ENCODE data around the gene AGMAT. TPM values are rescaled to one million over a fixed set of nuclear protein-coding genes. Genes with fewer than 3 reads are reported as not detected.
A peak's percentile ranks its signal among the peaks of the same experiment; 100 is the strongest.

AGMAT gene
- total and polyA plus RNA-seq, 11 donors = 0.08 to 0.53 (median 0.22) TPM; not detected in 6

DNA sequence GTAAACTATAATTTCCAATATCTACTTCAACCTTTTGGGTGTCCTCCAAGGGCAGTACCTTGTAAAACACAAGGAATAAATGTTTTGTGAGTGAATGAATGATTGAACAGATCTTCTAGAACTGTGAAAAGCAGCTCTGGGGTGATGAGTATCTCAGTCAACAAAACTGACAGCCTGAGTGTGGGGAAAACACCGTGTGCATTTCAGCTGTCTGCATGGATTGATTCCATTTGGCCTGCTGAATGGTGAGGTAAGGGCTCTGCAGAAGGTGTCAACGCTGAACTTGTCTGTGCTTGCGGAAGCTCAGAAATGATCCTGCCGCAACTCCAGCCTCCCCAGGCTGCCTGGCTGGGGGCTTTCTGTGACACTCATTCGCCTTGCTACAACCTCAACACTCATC is 7.4 kb upstream of the AGMAT start:
- Histone ChIP-seq H3K27ac (no peak overlapping the region), H3K4me1 (peaks cover 0 to 10% (median 0%) of the 10 kb centered on the region in 12 donors), H3K36me3 (no peaks in the 10 kb centered on the region), H3K9me3 (no peaks in the 10 kb centered on the region), H3K27me3 (no peaks in the 10 kb centered on the region), H3K4me3 (no peak overlapping the region)
- ATAC-seq (no peak), DNase-seq (no peak)
- intact Hi-C loops (cut with DNase I) = loop anchor here in 4 of 10 donors (10.0 kb wide), 3 partner anchors 143 to 163 kb away; partner anchors contain the start of genes TMEM82 (in 2 of the 4), FBLIM1 (in 1 of the 4) and SLC25A34 (in 1 of the 4)
- 65 to 73% (median 70%) methylated on average over 5 of the region's 5 CpGs for WGBS, 4 donors
- TF ChIP-seq, protein P1, sequence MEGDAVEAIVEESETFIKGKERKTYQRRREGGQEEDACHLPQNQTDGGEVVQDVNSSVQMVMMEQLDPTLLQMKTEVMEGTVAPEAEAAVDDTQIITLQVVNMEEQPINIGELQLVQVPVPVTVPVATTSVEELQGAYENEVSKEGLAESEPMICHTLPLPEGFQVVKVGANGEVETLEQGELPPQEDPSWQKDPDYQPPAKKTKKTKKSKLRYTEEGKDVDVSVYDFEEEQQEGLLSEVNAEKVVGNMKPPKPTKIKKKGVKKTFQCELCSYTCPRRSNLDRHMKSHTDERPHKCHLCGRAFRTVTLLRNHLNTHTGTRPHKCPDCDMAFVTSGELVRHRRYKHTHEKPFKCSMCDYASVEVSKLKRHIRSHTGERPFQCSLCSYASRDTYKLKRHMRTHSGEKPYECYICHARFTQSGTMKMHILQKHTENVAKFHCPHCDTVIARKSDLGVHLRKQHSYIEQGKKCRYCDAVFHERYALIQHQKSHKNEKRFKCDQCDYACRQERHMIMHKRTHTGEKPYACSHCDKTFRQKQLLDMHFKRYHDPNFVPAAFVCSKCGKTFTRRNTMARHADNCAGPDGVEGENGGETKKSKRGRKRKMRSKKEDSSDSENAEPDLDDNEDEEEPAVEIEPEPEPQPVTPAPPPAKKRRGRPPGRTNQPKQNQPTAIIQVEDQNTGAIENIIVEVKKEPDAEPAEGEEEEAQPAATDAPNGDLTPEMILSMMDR (IDR thresholded peaks at IDR 0.05) = no peak
- no peak for TF ChIP-seq POLR2A (IDR thresholded peaks at IDR 0.05)

DNA sequence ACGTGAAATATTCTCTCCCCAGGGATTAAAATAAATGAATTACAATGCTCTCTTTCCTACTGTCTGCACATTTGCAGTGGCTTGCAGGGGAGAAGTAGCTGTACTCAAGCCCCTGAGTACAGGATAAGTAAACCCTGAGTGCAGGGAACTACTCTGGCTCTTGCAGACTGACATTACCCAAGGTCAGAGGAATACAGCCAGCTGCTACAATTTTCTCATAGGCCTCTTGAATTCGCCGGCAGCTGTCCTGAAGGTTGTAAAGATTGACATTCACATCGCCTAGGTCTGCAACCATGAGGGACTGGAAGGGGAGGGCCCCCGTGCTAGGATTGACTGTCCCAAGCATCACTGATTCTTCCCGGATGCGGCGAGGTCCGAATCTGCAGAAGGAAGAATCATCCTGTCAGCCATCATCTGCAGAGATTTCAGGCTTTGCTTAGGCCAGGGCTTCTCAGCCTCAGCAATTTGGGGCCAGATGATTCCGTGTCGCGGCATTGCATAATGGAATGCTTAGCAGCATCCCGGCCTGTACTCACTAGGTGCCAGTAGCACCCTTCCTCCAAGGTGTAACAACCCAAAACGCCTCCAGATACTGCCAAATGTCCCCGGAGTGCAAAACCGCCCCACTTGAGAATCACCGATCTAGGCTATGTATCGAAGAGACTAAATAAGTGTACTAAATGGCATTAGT is 1.7 kb downstream of the AGMAT start:
- no peak overlapping the region for H3K27ac ChIP-seq
- no peak for DNase-seq
- intact Hi-C loops (cut with DNase I) = no loop called here
- peaks cover 0 to 36% (median 5%) of the 10 kb centered on the region in 12 donors for H3K4me1 ChIP-seq
- H3K9me3 ChIP-seq = no peaks in the 10 kb centered on the region
- TF ChIP-seq, protein P1 (IDR thresholded peaks at IDR 0.05) = no peak
- TF ChIP-seq POLR2A (IDR thresholded peaks at IDR 0.05) = no peak
- no peak overlapping the region for H3K4me3 ChIP-seq
- WGBS, 4 donors = 82 to 87% (median 86%) methylated on average over 18 of the region's 18 CpGs
- ATAC-seq = no peak
- peaks cover 0 to 17% (median 0%) of the 10 kb centered on the region in 9 donors for H3K27me3 ChIP-seq
- no peaks in the 10 kb centered on the region for H3K36me3 ChIP-seq

DNA sequence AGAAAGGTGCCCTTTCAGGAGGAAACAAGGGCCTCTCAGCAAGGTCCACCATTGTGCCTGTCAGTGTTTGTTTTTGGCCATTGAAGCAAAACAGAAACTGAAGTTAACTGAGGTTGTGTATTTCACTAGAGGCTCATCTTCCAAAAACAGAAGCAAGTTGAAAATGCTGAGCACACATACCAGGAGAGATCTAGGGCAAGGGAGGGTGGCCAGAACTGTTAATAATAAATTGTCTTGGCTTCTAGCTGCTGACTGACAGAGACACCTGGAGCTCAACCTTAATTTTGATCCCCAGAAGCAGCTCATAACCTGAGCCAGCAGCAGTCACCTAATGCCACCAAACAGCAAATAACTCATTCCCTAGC is 5.2 kb downstream of the AGMAT start:
- no peak for DNase-seq
- peak in 1 of 4 donors; percentile 45 for ATAC-seq
- Histone ChIP-seq H3K36me3 (no peaks in the 10 kb centered on the region), H3K27me3 (peaks cover 0 to 13% (median 0%) of the 10 kb centered on the region in 9 donors), H3K4me3 (no peak overlapping the region), H3K9me3 (no peaks in the 10 kb centered on the region), H3K4me1 (peaks cover 0 to 38% (median 4%) of the 10 kb centered on the region in 12 donors), H3K27ac (peak overlapping the region in 1 of 12 donors; percentile 89)
- TF ChIP-seq, protein P1 (IDR thresholded peaks at IDR 0.05) = no peak
- TF ChIP-seq POLR2A (IDR thresholded peaks at IDR 0.05) = no peak
- intact Hi-C loops (cut with DNase I) = loop anchor here in 1 of 10 donors (10.0 kb wide), 1 partner anchor 75 kb away; a partner anchor contains a TSS

DNA sequence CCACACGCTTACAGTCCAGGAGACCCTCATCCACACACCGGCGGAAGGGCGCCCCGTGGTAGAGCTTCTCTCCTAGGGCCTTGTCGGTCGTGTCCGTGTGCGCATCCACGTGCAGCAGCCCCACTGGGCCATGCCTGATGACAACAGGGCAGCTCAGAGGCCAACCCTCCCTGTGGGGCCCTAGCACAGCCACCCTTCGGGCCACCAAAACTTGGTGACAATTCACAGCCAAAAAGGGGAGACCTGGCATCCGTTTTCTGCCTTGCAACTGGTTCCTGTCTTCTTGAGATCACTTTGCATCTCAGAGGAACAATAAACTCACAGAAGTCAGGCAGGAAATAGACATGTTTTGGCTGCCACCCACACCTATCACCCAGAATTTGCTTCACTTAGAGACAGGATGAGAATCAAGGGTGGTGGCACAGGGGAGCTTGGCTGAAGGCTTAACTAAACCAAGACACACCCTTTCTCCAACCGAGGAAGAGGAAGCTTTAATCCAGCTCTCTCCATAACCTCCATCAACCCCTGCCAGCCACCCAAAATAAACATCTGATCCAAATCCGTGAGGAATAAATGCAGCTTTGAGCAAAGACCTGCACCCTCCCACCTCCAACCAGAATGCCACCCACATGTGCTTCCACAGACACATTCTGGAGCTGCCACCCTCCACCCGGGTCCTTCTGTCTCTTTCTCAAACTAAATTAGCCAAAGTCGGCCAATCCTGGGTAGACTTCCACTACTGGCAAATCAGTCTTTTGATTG is 5.7 kb downstream of the AGMAT start:
- peak overlapping the region in 1 of 12 donors; percentile 89 for H3K27ac ChIP-seq
- WGBS, 4 donors = 76 to 85% (median 81%) methylated on average over 8 to 16 of the region's 16 CpGs
- TF ChIP-seq POLR2A (IDR thresholded peaks at IDR 0.05) = no peak
- TF ChIP-seq, protein P1 (IDR thresholded peaks at IDR 0.05) = no peak
- intact Hi-C loops (cut with DNase I) = loop anchor here in 1 of 10 donors (10.0 kb wide), 1 partner anchor 76 kb away; a partner anchor contains a TSS
- ATAC-seq = no peak
- no peaks in the 10 kb centered on the region for H3K9me3 ChIP-seq
- no peak overlapping the region for H3K4me3 ChIP-seq
- DNase-seq = no peak
- no peaks in the 10 kb centered on the region for H3K36me3 ChIP-seq
- peaks cover 0 to 8% (median 0%) of the 10 kb centered on the region in 9 donors for H3K27me3 ChIP-seq
- H3K4me1 ChIP-seq = peaks cover 0 to 32% (median under 1%) of the 10 kb centered on the region in 12 donors
